KMS-11 (cell line): Measurements from ENCODE around the gene ALDH6A1.
"Not testable (repeated sequence)": the region's sequence is repeated elsewhere in the genome, so short reads cannot be mapped to it uniquely, and the experiment has no call there.

Experiments used
- H2AFZ ChIP-seq: fragments of 200-600 bp; sonication (generic); 2 replicates; pipeline ENCODE4 v1.6.1; 2016; ENCODE audit warnings: antibody characterized with exemption, mixed run types, low read depth
- H3K27ac ChIP-seq: fragments of 200-600 bp; sonication (generic); 2 replicates; pipeline ENCODE4 v1.6.1; 2016; ENCODE audit warnings: mild to moderate bottlenecking, mixed run types
- H3K27me3 ChIP-seq: fragments of 200-600 bp; sonication (generic); 2 replicates; pipeline ENCODE4 v1.6.1; 2017; ENCODE audit warnings: mild to moderate bottlenecking, low read depth, mixed run types, moderate library complexity; ENCODE audit not compliant: insufficient read depth
- H3K36me3 ChIP-seq: fragments of 200-600 bp; sonication (generic); 2 replicates; pipeline ENCODE4 v1.6.1; 2017; ENCODE audit warnings: mild to moderate bottlenecking, mixed run types; ENCODE audit not compliant: insufficient read depth
- H3K4me1 ChIP-seq: fragments of 200-600 bp; sonication (generic); 2 replicates; pipeline ENCODE4 v1.6.1; 2016; ENCODE audit warnings: mild to moderate bottlenecking, low read depth, mixed run types; ENCODE audit not compliant: poor library complexity, severe bottlenecking
- H3K4me2 ChIP-seq: fragments of 200-600 bp; sonication (generic); 2 replicates; pipeline ENCODE4 v1.7.0; 2016; ENCODE audit warnings: mild to moderate bottlenecking, mixed run types
- H3K4me3 ChIP-seq: fragments of 200-600 bp; sonication (generic); IDR thresholded peaks from 2 replicates; pipeline ENCODE4 v1.6.1; 2017; ENCODE audit warnings: low read depth, low read length, mixed read lengths; ENCODE audit not compliant: insufficient read depth
- H3K79me2 ChIP-seq: fragments of 200-600 bp; sonication (generic); 2 replicates; pipeline ENCODE4 v1.6.1; 2016; ENCODE audit warnings: low read depth, mixed run types; ENCODE audit not compliant: insufficient read depth
- H3K9ac ChIP-seq: fragments of 200-600 bp; sonication (generic); 2 replicates; pipeline ENCODE4 v1.6.1; 2016; ENCODE audit warnings: mild to moderate bottlenecking, mixed run types
- H4K20me1 ChIP-seq: fragments of 200-600 bp; sonication (generic); 2 replicates; pipeline ENCODE4 v1.6.1; 2016; ENCODE audit warnings: mild to moderate bottlenecking, mixed run types; ENCODE audit not compliant: insufficient read depth
- CTCF ChIP-seq: fragments of 200-600 bp; sonication (generic); conservative IDR thresholded peaks from 2 replicates; pipeline ENCODE4 v1.6.1; 2017; ENCODE audit warnings: low read depth, mild to moderate bottlenecking, antibody characterized with exemption, low read length, moderate library complexity, mixed read lengths

Gene ALDH6A1

GRCh38 chr14:74111395-74112216, 27.4 kb upstream of the ALDH6A1 start:
- H2AFZ ChIP-seq, H3K79me2 ChIP-seq, H3K27ac ChIP-seq, H3K4me2 ChIP-seq, H3K27me3 ChIP-seq, H3K9ac ChIP-seq, H3K4me1 ChIP-seq, H3K4me3 ChIP-seq, H3K36me3 ChIP-seq, H4K20me1 ChIP-seq: not testable (repeated sequence)
- TF ChIP-seq CTCF = peak; percentile 53

DNA sequence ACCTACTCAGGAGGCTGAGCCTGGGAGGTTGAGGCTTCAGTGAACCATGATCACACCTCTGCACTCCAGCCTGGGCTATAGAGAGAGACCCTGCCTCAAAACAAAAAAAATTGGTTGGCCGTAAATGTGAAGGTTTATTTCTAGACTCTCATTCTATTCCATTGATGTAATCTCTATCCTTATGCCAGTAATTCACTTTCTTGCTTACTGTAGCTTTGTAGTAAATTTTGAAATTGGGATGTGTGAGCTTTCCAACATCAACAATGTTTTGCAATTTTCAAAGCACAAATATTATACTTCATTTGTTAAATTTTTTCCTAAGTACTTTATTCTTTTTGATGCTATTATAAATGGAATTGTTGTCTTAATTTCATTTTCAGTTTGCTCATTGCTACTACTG, 25.1 kb upstream of the ALDH6A1 start:
- Histone ChIP-seq H3K4me2 (no peak overlapping the region), H3K9ac (no peak overlapping the region), H4K20me1 (no peaks in the 10 kb centered on the region), H3K4me1 (no peaks in the 10 kb centered on the region), H3K79me2 (no peaks in the 10 kb centered on the region), H3K36me3 (no peaks in the 10 kb centered on the region), H3K27ac (no peak overlapping the region), H3K4me3 (no peak overlapping the region), H3K27me3 (no peaks in the 10 kb centered on the region), H2AFZ (no peak overlapping the region)
- TF ChIP-seq CTCF = no peak

DNA sequence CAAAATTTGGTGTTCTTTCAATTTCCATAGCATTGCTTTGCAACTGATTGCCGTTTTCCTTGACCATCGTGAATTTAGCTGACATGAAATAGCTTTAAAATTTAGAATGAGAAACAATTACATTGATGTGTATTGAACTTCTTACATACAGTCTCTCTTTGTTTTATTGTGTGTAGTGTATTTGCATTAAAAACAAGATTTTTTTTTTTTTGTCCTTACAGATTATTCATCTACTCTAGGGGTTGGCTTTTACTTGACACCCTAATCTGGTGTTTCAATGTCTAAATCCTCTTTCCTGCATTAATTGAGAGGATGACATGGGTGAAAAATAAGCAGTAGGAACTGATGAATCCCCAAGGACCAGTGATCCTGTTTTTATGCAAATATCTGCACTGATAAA, 21.1 kb upstream of the ALDH6A1 start:
- no peaks in the 10 kb centered on the region for H4K20me1 ChIP-seq
- H3K36me3 ChIP-seq = no peaks in the 10 kb centered on the region
- no peak overlapping the region for H3K4me2 ChIP-seq
- H2AFZ ChIP-seq = no peak overlapping the region
- no peak overlapping the region for H3K27ac ChIP-seq
- H3K4me1 ChIP-seq = no peaks in the 10 kb centered on the region
- H3K4me3 ChIP-seq = no peak overlapping the region
- TF ChIP-seq CTCF = no peak
- H3K9ac ChIP-seq = no peak overlapping the region
- H3K79me2 ChIP-seq = no peaks in the 10 kb centered on the region
- no peaks in the 10 kb centered on the region for H3K27me3 ChIP-seq

- H3K79me2 ChIP-seq = peaks cover 13% of the 10 kb centered on the region; the same call in 1 of the 2 replicates
- no peak overlapping the region for H3K27ac ChIP-seq
- no peaks in the 10 kb centered on the region for H3K36me3 ChIP-seq
- H2AFZ ChIP-seq = no peak overlapping the region
- H3K4me3 ChIP-seq = no peak overlapping the region
- no peak overlapping the region for H3K9ac ChIP-seq
- H4K20me1 ChIP-seq = no peaks in the 10 kb centered on the region
- H3K4me2 ChIP-seq = no peak overlapping the region
- H3K4me1 ChIP-seq = peaks cover 15% of the 10 kb centered on the region
- no peaks in the 10 kb centered on the region for H3K27me3 ChIP-seq
- TF ChIP-seq CTCF = no peak
These were observed 5.2 kb upstream of the ALDH6A1 start for GRCh38 chr14:74089251-74090020.
